IPS-11a (cell line): ENCODE results near the gene DSCAM.
"Not testable (repeated sequence)": the region's sequence is repeated elsewhere in the genome, so short reads cannot be mapped to it uniquely, and the experiment has no call there.

Experiments used
- H3K4me3 ChIP-seq: one replicate; pipeline ENCODE4 v1.5.1; 2013; ENCODE audit warnings: low read depth, low read length, control low read depth

Gene DSCAM

GRCh38 chr21:40472013-40472412, 374.9 kb downstream of the DSCAM start:
- no peak overlapping the region for H3K4me3 ChIP-seq

GRCh38 chr21:40471103-40471502, 375.9 kb downstream of the DSCAM start:
- no peak overlapping the region for H3K4me3 ChIP-seq

- no peak overlapping the region for H3K4me3 ChIP-seq
Measured at GRCh38 chr21:40466893-40467483, 380.0 kb downstream of the DSCAM start.

- H3K4me3 ChIP-seq: no peak overlapping the region
Measured at GRCh38 chr21:40465382-40465781, 381.6 kb downstream of the DSCAM start.

GRCh38 chr21:40463176-40463575, 383.8 kb downstream of the DSCAM start:
- H3K4me3 ChIP-seq: no peak overlapping the region

- H3K4me3 ChIP-seq: no peak overlapping the region
Measured at GRCh38 chr21:40461008-40461407, 385.9 kb downstream of the DSCAM start.

- H3K4me3 ChIP-seq: no peak overlapping the region
Measured at GRCh38 chr21:40457741-40458140, 389.2 kb downstream of the DSCAM start.

- no peak overlapping the region for H3K4me3 ChIP-seq
Measured at GRCh38 chr21:40454057-40454456, 392.9 kb downstream of the DSCAM start.

GRCh38 chr21:40453183-40453582, 393.8 kb downstream of the DSCAM start:
- no peak overlapping the region for H3K4me3 ChIP-seq

GRCh38 chr21:40452548-40452947, 394.4 kb downstream of the DSCAM start:
- no peak overlapping the region for H3K4me3 ChIP-seq

- no peak overlapping the region for H3K4me3 ChIP-seq
Measured at GRCh38 chr21:40447016-40447415, 399.9 kb downstream of the DSCAM start.

GRCh38 chr21:40445349-40445921, 401.5 kb downstream of the DSCAM start:
- H3K4me3 ChIP-seq: no peak overlapping the region

GRCh38 chr21:40439581-40439980, 407.4 kb downstream of the DSCAM start:
- not testable (repeated sequence) for H3K4me3 ChIP-seq

- no peak overlapping the region for H3K4me3 ChIP-seq
Measured at GRCh38 chr21:40438616-40439015, 408.3 kb downstream of the DSCAM start.

GRCh38 chr21:40436261-40436660, 410.7 kb downstream of the DSCAM start:
- H3K4me3 ChIP-seq: no peak overlapping the region

- H3K4me3 ChIP-seq: no peak overlapping the region
Measured at GRCh38 chr21:40433538-40433937, 413.4 kb downstream of the DSCAM start.

GRCh38 chr21:40425981-40426380, 421.0 kb downstream of the DSCAM start:
- no peak overlapping the region for H3K4me3 ChIP-seq

GRCh38 chr21:40422896-40423635, 423.9 kb downstream of the DSCAM start:
- H3K4me3 ChIP-seq: no peak overlapping the region

GRCh38 chr21:40421121-40421520, 425.8 kb downstream of the DSCAM start:
- no peak overlapping the region for H3K4me3 ChIP-seq

- H3K4me3 ChIP-seq: no peak overlapping the region
Measured at GRCh38 chr21:40416572-40416971, 430.4 kb downstream of the DSCAM start.

GRCh38 chr21:40408561-40408960, 438.4 kb downstream of the DSCAM start:
- no peak overlapping the region for H3K4me3 ChIP-seq

GRCh38 chr21:40404396-40404800, 442.6 kb downstream of the DSCAM start:
- H3K4me3 ChIP-seq: no peak overlapping the region
